Fibroblast of pulmonary artery (primary cell): ENCODE measurements around the gene FLYWCH2.
"Not testable (repeated sequence)": the region's sequence is repeated elsewhere in the genome, so short reads cannot be mapped to it uniquely, and the experiment has no call there.

ENCODE experiments used
- DNase-seq: peaks from one replicate; pipeline ENCODE4 v3.0.0-alpha.2; 2010; ENCODE audit warnings: low read depth
- H3K4me3 ChIP-seq: replicated peaks from 2 replicates; pipeline ENCODE4 v1.5.1; 2011; ENCODE audit warnings: low read depth, mild to moderate bottlenecking, control low read depth, low read length, moderate library complexity
- CTCF ChIP-seq: IDR thresholded peaks from 2 replicates; pipeline ENCODE4 v1.5.1; 2011; ENCODE audit warnings: mild to moderate bottlenecking, control low read depth, low read length, inconsistent platforms; ENCODE audit errors: missing control alignments

The FLYWCH2 gene

DNA sequence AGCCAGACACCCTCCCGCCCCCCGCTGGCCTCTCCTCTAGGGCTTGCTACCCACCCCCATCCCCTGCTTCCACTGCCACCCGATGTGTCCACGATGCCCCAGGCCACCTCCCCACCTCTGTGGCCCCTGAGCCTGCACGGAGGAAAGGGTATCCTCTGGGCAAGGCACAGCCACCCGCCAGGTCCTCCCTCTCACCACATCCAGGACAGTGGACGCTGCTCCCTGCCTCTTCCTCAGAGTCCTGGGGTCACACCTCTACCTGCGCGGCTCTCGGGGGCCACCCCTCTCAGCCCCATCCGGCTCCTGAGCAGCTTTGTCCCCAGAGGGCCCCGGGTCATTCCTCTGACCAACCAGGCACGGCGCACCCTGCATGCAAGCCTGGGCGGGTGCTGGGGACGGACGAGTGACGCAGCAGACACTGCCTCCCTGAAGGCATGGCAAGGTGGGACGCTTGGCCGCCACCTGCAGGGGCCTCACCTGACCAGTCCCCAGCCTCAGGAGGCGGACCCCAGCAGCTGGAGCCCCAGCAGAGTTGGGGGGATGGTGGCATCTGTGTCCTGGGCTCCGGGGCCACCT is 53.5 kb downstream of the FLYWCH2 start:
- H3K4me3 ChIP-seq, result no peak overlapping the region
- TF ChIP-seq CTCF, result no peak
- DNase-seq, result no peak

GRCh38 chr16:2937170-2937569 is 54.2 kb downstream of the FLYWCH2 start:
- no peak for TF ChIP-seq CTCF
- no peak for DNase-seq
- H3K4me3 ChIP-seq, result no peak overlapping the region

- no peak for TF ChIP-seq CTCF
- DNase-seq, result no peak
- H3K4me3 ChIP-seq, result no peak overlapping the region
Observed at GRCh38 chr16:2938206-2938605, 55.2 kb downstream of the FLYWCH2 start.

DNA sequence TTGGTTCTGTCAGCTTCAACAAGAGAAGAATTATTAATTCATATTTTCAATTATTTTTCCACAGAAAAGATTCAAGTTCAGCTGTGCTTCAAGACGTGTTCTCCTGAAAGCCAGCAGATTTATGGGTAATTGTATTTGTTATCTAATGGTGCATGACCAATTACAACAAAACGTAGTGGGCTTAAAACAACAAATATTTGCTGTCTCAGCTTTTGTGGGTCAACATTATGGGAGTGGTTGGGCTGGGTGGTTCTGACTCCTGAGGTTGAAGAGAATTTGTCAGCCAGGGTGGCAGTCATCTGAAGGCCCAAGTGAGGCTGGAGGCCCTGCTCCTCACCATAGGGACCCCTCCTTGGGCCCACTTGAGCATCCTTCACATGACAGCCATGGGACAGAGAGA is 57.0 kb downstream of the FLYWCH2 start:
- TF ChIP-seq CTCF, result no peak
- DNase-seq, result no peak
- H3K4me3 ChIP-seq, result no peak overlapping the region

DNA sequence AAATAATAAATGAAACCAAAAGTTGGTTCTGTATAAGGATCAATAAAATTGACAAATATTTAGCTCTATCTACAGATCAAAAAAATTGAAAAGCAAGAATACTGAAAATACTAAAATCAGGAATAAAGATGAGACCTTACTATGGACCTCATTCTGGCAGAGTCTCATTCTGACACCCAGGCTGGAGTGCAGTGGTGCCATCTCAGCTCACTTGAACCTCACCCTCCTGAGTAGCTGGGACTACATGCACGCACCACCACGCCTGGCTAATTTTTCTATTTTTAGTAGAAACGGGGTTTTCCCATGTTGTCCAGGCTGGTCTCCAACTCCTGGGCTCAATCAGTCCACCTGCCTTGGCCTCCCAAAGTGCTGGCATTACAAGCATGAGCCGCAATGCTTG is 59.0 kb downstream of the FLYWCH2 start:
- no peak for TF ChIP-seq CTCF
- DNase-seq, result no peak

GRCh38 chr16:2943716-2944115 is 60.7 kb downstream of the FLYWCH2 start:
- H3K4me3 ChIP-seq, DNase-seq: not testable (repeated sequence)

More for the DNA sequence above, 59.0 kb downstream of the FLYWCH2 start:
- H3K4me3 ChIP-seq, result no peak overlapping the region

- no peak overlapping the region for H3K4me3 ChIP-seq
- DNase-seq, result no peak
- TF ChIP-seq CTCF, result no peak
Observed at GRCh38 chr16:2946649-2947048, 63.6 kb downstream of the FLYWCH2 start.
